AG04450 (cell line): ENCODE results near the gene RPL38. TPM values are rescaled to one million over a fixed set of nuclear protein-coding genes. Genes with fewer than 3 reads are reported as not detected.
A peak's percentile ranks its signal among the peaks of the same experiment; 100 is the strongest.

Experiments used
- CTCF ChIA-PET: fragments of 300-600, 350-600 bp; formaldehyde crosslinking; extraction: SDS; loops from one replicate; lab custom pipeline; 2022; ENCODE audit warnings: antibody characterized with exemption, inconsistent platforms; lab: Charles Lee
- POLR2A ChIA-PET: fragments of 350-600 bp; formaldehyde crosslinking; extraction: SDS; loops from one replicate; lab custom pipeline; 2021; ENCODE audit warnings: antibody characterized with exemption, inconsistent platforms; lab: Yijun Ruan, JAX
- DNase-seq: peaks from one replicate; pipeline ENCODE4 v3.0.0-alpha.2; 2011; ENCODE audit warnings: low read depth, low spot score
- H3K27ac ChIP-seq: one replicate; pipeline ENCODE4 v1.5.1; 2012; ENCODE audit warnings: low read depth, low read length, control low read depth
- H3K27me3 ChIP-seq: one replicate; pipeline ENCODE4 v1.6.0; 2012; ENCODE audit warnings: low read length; ENCODE audit not compliant: control insufficient read depth, insufficient read depth
- H3K4me3 ChIP-seq: 2 replicates; pipeline ENCODE4 v1.5.1; 2011; ENCODE audit warnings: mild to moderate bottlenecking, low read depth, low read length, control low read depth
- H3K9me3 ChIP-seq: 2 replicates; pipeline ENCODE4 v1.5.1; 2012; ENCODE audit warnings: low read length; ENCODE audit not compliant: control insufficient read depth, insufficient read depth
- polyA plus RNA-seq: library from polyadenylated mRNA; depleted of rRNA; stranded (reverse); fragments of >200 nt; gene quantifications from 2 replicates; pipeline ENCODE4 v1.2.3, GENCODE V29; 2011
- TF ChIP-seq, protein P1 (sequence below): IDR thresholded peaks from 2 replicates; pipeline ENCODE4 v1.5.1; 2011; ENCODE audit warnings: low read depth, low read length, control low read depth, inconsistent platforms

RPL38 gene
- polyA plus RNA-seq, 1 experiment, result 2,383 TPM

DNA sequence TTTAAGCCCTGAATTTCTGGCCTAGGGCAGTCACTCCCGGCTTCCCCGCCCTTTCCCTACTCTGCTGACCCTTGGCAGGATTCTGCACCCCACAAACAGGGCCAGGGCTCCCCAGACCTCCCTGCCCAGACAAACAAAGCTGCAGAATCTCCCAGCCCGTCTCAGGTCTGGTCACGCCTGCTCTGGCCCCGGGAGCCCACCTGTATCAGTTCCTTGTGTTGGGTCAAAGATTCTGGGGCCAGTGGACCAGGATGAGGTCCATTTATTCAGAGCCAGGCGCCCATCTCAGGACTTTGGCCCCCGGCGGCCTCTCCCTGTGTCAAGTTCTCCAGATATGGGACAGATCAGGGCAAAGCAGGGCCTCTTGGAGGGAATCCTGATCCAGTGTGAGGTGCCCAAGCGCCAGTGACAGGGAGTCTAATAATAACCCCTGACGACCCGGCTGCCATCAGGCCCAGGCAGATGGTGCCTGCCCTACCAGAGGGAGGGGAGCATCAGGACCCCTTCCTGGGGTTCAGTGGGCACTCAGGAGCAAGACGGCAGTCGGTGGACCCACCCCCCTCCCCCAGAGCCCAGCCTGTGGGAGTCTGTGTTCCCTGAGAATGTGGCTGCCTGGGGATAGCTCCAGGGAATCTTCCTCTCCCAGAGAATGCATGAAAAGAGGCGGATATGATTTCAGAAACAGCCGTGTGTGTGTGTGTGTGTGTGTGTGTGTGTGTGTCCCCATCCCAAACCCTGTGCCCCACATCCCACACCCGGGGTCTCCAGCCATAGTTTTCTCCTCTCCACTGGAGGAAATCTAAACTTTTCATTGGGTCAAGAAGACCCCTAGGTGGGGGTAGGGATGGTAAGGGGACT is 11.2 kb downstream of the RPL38 start:
- Histone ChIP-seq H3K27me3 (no peaks in the 10 kb centered on the region), H3K4me3 (peak overlapping the region; percentile 63; the same call in 1 of the 2 replicates), H3K27ac (no peak overlapping the region), H3K9me3 (no peaks in the 10 kb centered on the region; the same call in 1 of the 2 replicates)
- DNase-seq, result no peak
- ChIA-PET POLR2A (no interaction called here), CTCF (interaction anchor here (0.6 kb wide), 1 partner anchor 165 kb away, joined by 5 read pairs; no protein-coding TSS in a partner anchor)
- TF ChIP-seq, protein P1, sequence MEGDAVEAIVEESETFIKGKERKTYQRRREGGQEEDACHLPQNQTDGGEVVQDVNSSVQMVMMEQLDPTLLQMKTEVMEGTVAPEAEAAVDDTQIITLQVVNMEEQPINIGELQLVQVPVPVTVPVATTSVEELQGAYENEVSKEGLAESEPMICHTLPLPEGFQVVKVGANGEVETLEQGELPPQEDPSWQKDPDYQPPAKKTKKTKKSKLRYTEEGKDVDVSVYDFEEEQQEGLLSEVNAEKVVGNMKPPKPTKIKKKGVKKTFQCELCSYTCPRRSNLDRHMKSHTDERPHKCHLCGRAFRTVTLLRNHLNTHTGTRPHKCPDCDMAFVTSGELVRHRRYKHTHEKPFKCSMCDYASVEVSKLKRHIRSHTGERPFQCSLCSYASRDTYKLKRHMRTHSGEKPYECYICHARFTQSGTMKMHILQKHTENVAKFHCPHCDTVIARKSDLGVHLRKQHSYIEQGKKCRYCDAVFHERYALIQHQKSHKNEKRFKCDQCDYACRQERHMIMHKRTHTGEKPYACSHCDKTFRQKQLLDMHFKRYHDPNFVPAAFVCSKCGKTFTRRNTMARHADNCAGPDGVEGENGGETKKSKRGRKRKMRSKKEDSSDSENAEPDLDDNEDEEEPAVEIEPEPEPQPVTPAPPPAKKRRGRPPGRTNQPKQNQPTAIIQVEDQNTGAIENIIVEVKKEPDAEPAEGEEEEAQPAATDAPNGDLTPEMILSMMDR, result no peak

- CTCF ChIA-PET, result interaction anchor here (1.3 kb wide), 1 partner anchor 242 kb away, joined by 4 read pairs; no protein-coding TSS in a partner anchor
Measured at GRCh38 chr17:74215342-74215727, 11.9 kb downstream of the RPL38 start.

DNA sequence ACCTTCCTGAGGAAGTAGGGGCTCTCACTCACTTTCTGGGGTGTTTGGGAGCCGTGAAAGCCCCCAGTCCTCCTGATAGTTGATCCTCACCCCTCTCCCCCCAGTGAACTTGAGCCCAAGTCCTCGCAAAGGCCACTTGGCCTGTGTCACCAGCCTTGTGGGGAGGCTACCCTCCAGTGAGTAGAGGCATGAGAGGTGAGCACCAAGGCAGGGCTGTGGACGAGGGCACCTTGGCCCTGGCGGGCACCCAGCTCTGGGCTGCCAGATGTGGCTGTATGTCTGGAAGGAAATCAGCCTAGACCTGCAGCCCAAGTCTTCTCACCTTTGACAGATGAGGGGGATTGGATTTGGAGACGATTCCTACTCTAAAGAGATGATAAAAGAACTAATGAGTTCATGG is 13.0 kb downstream of the RPL38 start:
- no peaks in the 10 kb centered on the region; the same call in 1 of the 2 replicates for H3K9me3 ChIP-seq
- H3K27ac ChIP-seq, result no peak overlapping the region
- CTCF ChIA-PET, result interaction anchor here (1.0 to 1.3 kb wide), 2 partner anchors 17 to 241 kb away, joined by 3 to 4 read pairs; no protein-coding TSS in a partner anchor
- POLR2A ChIA-PET, result no interaction called here
- TF ChIP-seq, protein P1, result no peak
- DNase-seq, result no peak
- no peak overlapping the region for H3K4me3 ChIP-seq
- no peaks in the 10 kb centered on the region for H3K27me3 ChIP-seq

More at GRCh38 chr17:74215342-74215727, 11.9 kb downstream of the RPL38 start:
- Histone ChIP-seq H3K27me3 (no peaks in the 10 kb centered on the region), H3K27ac (no peak overlapping the region), H3K4me3 (no peak overlapping the region), H3K9me3 (no peaks in the 10 kb centered on the region; the same call in 1 of the 2 replicates)
- POLR2A ChIA-PET, result no interaction called here
- no peak for DNase-seq
- TF ChIP-seq, protein P1, result no peak

- ChIA-PET POLR2A (no interaction called here), CTCF (interaction anchor here (1.0 kb wide), 1 partner anchor 18 kb away, joined by 3 read pairs; no protein-coding TSS in a partner anchor)
- no peak overlapping the region for H3K4me3 ChIP-seq
- TF ChIP-seq, protein P1, result no peak
- no peaks in the 10 kb centered on the region; the same call in 1 of the 2 replicates for H3K9me3 ChIP-seq
- DNase-seq, result no peak
- H3K27ac ChIP-seq, result no peak overlapping the region
- H3K27me3 ChIP-seq, result no peaks in the 10 kb centered on the region
Measured at GRCh38 chr17:74217037-74217730, 13.7 kb downstream of the RPL38 start.
